WTC11 (cell line): ENCODE results near the gene LHX2. TPM values are rescaled to one million over a fixed set of nuclear protein-coding genes. Genes with fewer than 3 reads are reported as not detected.

Source experiments
- ATAC-seq: fragments of 200-7000 bp; cut with Tn5 transposase; 2 replicates; pipeline ENCODE4 v1.10.0; 2021; ENCODE audit warnings: mild to moderate bottlenecking, moderate library complexity
- CTCF ChIA-PET: fragments of 300-600 bp; sonication (Branson Sonifier 250); formaldehyde crosslinking; loops from one replicate; lab custom pipeline; 2021; ENCODE audit warnings: antibody characterized with exemption; lab: Charles Lee
- POLR2A ChIA-PET: fragments of 350-600 bp; sonication (Branson Sonifier 250); formaldehyde crosslinking; loops from one replicate; lab custom pipeline; 2021; ENCODE audit warnings: antibody characterized with exemption; lab: Charles Lee
- DNase-seq: peaks from one replicate; pipeline ENCODE4 v3.0.0; 2021; ENCODE audit warnings: low spot score
- H3K27ac Mint-ChIP-seq: 2 replicates; pipeline ENCODE4 v1.8.0; 2021; ENCODE audit warnings: mixed read lengths
- H3K27me3 Mint-ChIP-seq: 2 replicates; pipeline ENCODE4 v1.8.0; 2021; ENCODE audit warnings: low read depth, mild to moderate bottlenecking, moderate library complexity, mixed read lengths
- H3K36me3 Mint-ChIP-seq: 2 replicates; pipeline ENCODE4 v1.8.0; 2021; ENCODE audit warnings: mixed read lengths
- H3K4me1 Mint-ChIP-seq: 2 replicates; pipeline ENCODE4 v1.8.0; 2022; ENCODE audit warnings: mixed read lengths
- H3K4me3 Mint-ChIP-seq: 2 replicates; pipeline ENCODE4 v1.8.0; 2021; ENCODE audit warnings: mild to moderate bottlenecking, moderate library complexity, mixed read lengths
- H3K9me3 Mint-ChIP-seq: 2 replicates; pipeline ENCODE4 v1.8.0; 2021; ENCODE audit warnings: mixed read lengths
- CREM ChIP-seq: sonication (generic); formaldehyde crosslinking; IDR thresholded peaks from 2 replicates; pipeline ENCODE4 v1.8.1; 2022; ENCODE audit warnings: mild to moderate bottlenecking, missing genetic modification reagents, moderate library complexity
- EMX1 ChIP-seq: fragments of 250-450 bp; sonication (Bioruptor Pico); IDR thresholded peaks from 2 replicates; pipeline ENCODE4 v1.8.0; 2021; ENCODE audit warnings: mild to moderate bottlenecking
- GABPB1 ChIP-seq: sonication (generic); formaldehyde crosslinking; IDR thresholded peaks from 2 replicates; pipeline ENCODE4 v1.8.1; 2023; ENCODE audit warnings: mild to moderate bottlenecking, missing genetic modification reagents
- HMGXB4 ChIP-seq: sonication (generic); formaldehyde crosslinking; IDR thresholded peaks from 2 replicates; pipeline ENCODE4 v1.8.1; 2023; ENCODE audit warnings: mild to moderate bottlenecking, moderate library complexity, missing genetic modification reagents
- IRF2 ChIP-seq: sonication (generic); formaldehyde crosslinking; IDR thresholded peaks from 2 replicates; pipeline ENCODE4 v1.8.0; 2022; ENCODE audit warnings: low read depth, missing genetic modification reagents, borderline replicate concordance
- JUN ChIP-seq: sonication (generic); formaldehyde crosslinking; IDR thresholded peaks from 2 replicates; pipeline ENCODE4 v1.8.0; 2023; ENCODE audit warnings: mild to moderate bottlenecking, missing genetic modification reagents
- MYBL2 ChIP-seq: sonication (generic); formaldehyde crosslinking; IDR thresholded peaks from 2 replicates; pipeline ENCODE4 v1.8.1; 2023; ENCODE audit warnings: mild to moderate bottlenecking, moderate library complexity, missing genetic modification reagents
- NFYB ChIP-seq: sonication (generic); formaldehyde crosslinking; conservative IDR thresholded peaks from 2 replicates; pipeline ENCODE4 v1.8.0; 2022; ENCODE audit warnings: low read depth, missing genetic modification reagents
- OVOL2 ChIP-seq: fragments of 250-450 bp; sonication (Bioruptor Pico); IDR thresholded peaks from 2 replicates; pipeline ENCODE4 v1.9.0; 2021; ENCODE audit warnings: mild to moderate bottlenecking, borderline replicate concordance
- SMAD3 ChIP-seq: sonication (generic); formaldehyde crosslinking; IDR thresholded peaks from 2 replicates; pipeline ENCODE4 v1.8.0; 2022; ENCODE audit warnings: missing genetic modification reagents, mild to moderate bottlenecking, borderline replicate concordance
- SOX15 ChIP-seq: fragments of 250-450 bp; sonication (Bioruptor Pico); IDR thresholded peaks from 2 replicates; pipeline ENCODE4 v1.9.0; 2021; ENCODE audit warnings: mild to moderate bottlenecking
- TEAD1 ChIP-seq: sonication (generic); formaldehyde crosslinking; IDR thresholded peaks from 2 replicates; pipeline ENCODE4 v1.8.0; 2022; ENCODE audit warnings: mild to moderate bottlenecking, missing genetic modification reagents
- ZNF121 ChIP-seq: sonication (generic); formaldehyde crosslinking; IDR thresholded peaks from 2 replicates; pipeline ENCODE4 v1.8.0; 2023; ENCODE audit warnings: missing genetic modification reagents
- ZNF138 ChIP-seq: sonication (generic); formaldehyde crosslinking; conservative IDR thresholded peaks from 2 replicates; pipeline ENCODE4 v1.8.1; 2022; ENCODE audit warnings: mild to moderate bottlenecking, moderate library complexity, missing genetic modification reagents
- ZNF219 ChIP-seq: sonication (generic); formaldehyde crosslinking; IDR thresholded peaks from 2 replicates; pipeline ENCODE4 v1.8.0; 2023; ENCODE audit warnings: missing genetic modification reagents, mild to moderate bottlenecking, borderline replicate concordance
- ZNF317 ChIP-seq: sonication (generic); formaldehyde crosslinking; IDR thresholded peaks from 2 replicates; pipeline ENCODE4 v1.8.1; 2023; ENCODE audit warnings: low read depth, mild to moderate bottlenecking, moderate library complexity, missing genetic modification reagents, borderline replicate concordance
- ZNF671 ChIP-seq: fragments of 250-450 bp; sonication (Bioruptor Pico); IDR thresholded peaks from 2 replicates; pipeline ENCODE4 v1.8.0; 2021; ENCODE audit warnings: mild to moderate bottlenecking
- total RNA-seq: library from RNA; stranded (reverse); gene quantifications from 3 replicates; pipeline ENCODE4 v1.2.3, GENCODE V29; 2021
- TF ChIP-seq, protein P1 (sequence below): sonication (generic); formaldehyde crosslinking; IDR thresholded peaks from 2 replicates; pipeline ENCODE4 v1.8.0; 2022; ENCODE audit warnings: mild to moderate bottlenecking, missing genetic modification reagents
- TF ChIP-seq, protein P2 (sequence below): sonication (generic); formaldehyde crosslinking; IDR thresholded peaks from 2 replicates; pipeline ENCODE4 v1.8.1; 2022; ENCODE audit warnings: mild to moderate bottlenecking, missing genetic modification reagents, moderate library complexity, borderline replicate concordance
- TF ChIP-seq, protein P3 (sequence below): sonication (generic); formaldehyde crosslinking; IDR thresholded peaks from 2 replicates; pipeline ENCODE4 v1.8.0; 2022; ENCODE audit warnings: mild to moderate bottlenecking, missing genetic modification reagents
- TF ChIP-seq, protein P4 (sequence below): sonication (generic); formaldehyde crosslinking; IDR thresholded peaks from 2 replicates; pipeline ENCODE4 v1.8.0; 2023; ENCODE audit warnings: mild to moderate bottlenecking, missing genetic modification reagents

The LHX2 gene
- total RNA-seq, 1 experiment from 2014 or later = 0.42 TPM

GRCh38 chr9:124077915-124078572, 66.5 kb downstream of the LHX2 start:
- Mint-ChIP-seq H3K27me3 (no peaks in the 10 kb centered on the region; the same call in 1 of the 2 replicates), H3K4me3 (no peak overlapping the region), H3K4me1 (no peaks in the 10 kb centered on the region), H3K9me3 (peaks cover 14% of the 10 kb centered on the region), H3K36me3 (no peaks in the 10 kb centered on the region), H3K27ac (no peak overlapping the region)
- POLR2A ChIA-PET = no interaction called here
- DNase-seq (no peak), ATAC-seq (no peak)
- TF ChIP-seq IRF2 (no peak), HMGXB4 (CRISPR knock-in tag) (no peak), CREM (CRISPR knock-in tag) (no peak), ZNF671 (CRISPR knock-in tag) (no peak), JUN (CRISPR knock-in tag) (no peak), ZNF219 (CRISPR knock-in tag) (no peak), NFYB (CRISPR knock-in tag) (no peak), MYBL2 (CRISPR knock-in tag) (no peak), GABPB1 (CRISPR knock-in tag) (no peak), ZNF138 (CRISPR knock-in tag) (no peak), ZNF121 (CRISPR knock-in tag) (no peak), EMX1 (CRISPR knock-in tag) (no peak), OVOL2 (no peak), SOX15 (CRISPR knock-in tag) (no peak), ZNF317 (CRISPR knock-in tag) (no peak), TEAD1 (no peak), SMAD3 (CRISPR knock-in tag) (no peak)
- TF ChIP-seq, protein P1, sequence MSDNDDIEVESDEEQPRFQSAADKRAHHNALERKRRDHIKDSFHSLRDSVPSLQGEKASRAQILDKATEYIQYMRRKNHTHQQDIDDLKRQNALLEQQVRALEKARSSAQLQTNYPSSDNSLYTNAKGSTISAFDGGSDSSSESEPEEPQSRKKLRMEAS (CRISPR knock-in tag) = no peak
- TF ChIP-seq, protein P2, sequence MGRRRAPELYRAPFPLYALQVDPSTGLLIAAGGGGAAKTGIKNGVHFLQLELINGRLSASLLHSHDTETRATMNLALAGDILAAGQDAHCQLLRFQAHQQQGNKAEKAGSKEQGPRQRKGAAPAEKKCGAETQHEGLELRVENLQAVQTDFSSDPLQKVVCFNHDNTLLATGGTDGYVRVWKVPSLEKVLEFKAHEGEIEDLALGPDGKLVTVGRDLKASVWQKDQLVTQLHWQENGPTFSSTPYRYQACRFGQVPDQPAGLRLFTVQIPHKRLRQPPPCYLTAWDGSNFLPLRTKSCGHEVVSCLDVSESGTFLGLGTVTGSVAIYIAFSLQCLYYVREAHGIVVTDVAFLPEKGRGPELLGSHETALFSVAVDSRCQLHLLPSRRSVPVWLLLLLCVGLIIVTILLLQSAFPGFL = no peak
- TF ChIP-seq, protein P3, sequence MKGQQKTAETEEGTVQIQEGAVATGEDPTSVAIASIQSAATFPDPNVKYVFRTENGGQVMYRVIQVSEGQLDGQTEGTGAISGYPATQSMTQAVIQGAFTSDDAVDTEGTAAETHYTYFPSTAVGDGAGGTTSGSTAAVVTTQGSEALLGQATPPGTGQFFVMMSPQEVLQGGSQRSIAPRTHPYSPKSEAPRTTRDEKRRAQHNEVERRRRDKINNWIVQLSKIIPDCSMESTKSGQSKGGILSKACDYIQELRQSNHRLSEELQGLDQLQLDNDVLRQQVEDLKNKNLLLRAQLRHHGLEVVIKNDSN (CRISPR knock-in tag) = no peak
- CTCF ChIA-PET = interaction anchor here (1.8 kb wide), 1 partner anchor 37 kb away, joined by 4 read pairs; no protein-coding TSS in a partner anchor

- Mint-ChIP-seq H3K36me3 (no peaks in the 10 kb centered on the region), H3K9me3 (peaks cover 14% of the 10 kb centered on the region), H3K27ac (no peak overlapping the region), H3K27me3 (no peaks in the 10 kb centered on the region; the same call in 1 of the 2 replicates), H3K4me3 (no peak overlapping the region), H3K4me1 (no peaks in the 10 kb centered on the region)
- ChIA-PET CTCF (interaction anchor here (1.2 to 1.8 kb wide), 2 partner anchors 38 to 679 kb away, joined by 4 read pairs; no protein-coding TSS in a partner anchor), POLR2A (no interaction called here)
- ATAC-seq = no peak
- no peak for DNase-seq
- TF ChIP-seq, protein P4, sequence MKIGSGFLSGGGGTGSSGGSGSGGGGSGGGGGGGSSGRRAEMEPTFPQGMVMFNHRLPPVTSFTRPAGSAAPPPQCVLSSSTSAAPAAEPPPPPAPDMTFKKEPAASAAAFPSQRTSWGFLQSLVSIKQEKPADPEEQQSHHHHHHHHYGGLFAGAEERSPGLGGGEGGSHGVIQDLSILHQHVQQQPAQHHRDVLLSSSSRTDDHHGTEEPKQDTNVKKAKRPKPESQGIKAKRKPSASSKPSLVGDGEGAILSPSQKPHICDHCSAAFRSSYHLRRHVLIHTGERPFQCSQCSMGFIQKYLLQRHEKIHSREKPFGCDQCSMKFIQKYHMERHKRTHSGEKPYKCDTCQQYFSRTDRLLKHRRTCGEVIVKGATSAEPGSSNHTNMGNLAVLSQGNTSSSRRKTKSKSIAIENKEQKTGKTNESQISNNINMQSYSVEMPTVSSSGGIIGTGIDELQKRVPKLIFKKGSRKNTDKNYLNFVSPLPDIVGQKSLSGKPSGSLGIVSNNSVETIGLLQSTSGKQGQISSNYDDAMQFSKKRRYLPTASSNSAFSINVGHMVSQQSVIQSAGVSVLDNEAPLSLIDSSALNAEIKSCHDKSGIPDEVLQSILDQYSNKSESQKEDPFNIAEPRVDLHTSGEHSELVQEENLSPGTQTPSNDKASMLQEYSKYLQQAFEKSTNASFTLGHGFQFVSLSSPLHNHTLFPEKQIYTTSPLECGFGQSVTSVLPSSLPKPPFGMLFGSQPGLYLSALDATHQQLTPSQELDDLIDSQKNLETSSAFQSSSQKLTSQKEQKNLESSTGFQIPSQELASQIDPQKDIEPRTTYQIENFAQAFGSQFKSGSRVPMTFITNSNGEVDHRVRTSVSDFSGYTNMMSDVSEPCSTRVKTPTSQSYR = no peak
- 0 out of 2 replicates have a peak, but pooled peaks have one; percentile 10 for TF ChIP-seq GABPB1 (CRISPR knock-in tag)
These were observed 67.1 kb downstream of the LHX2 start for GRCh38 chr9:124078641-124079040.
